RWPE2 (cell line): ENCODE measurements around the gene SLC12A7.

Source experiments
- ATAC-seq: fragments of 200-7000 bp; cut with Tn5 transposase; 3 replicates; pipeline ENCODE4 v1.9.1; 2021; ENCODE audit warnings: low read depth
- DNase-seq: peaks from one replicate; pipeline ENCODE4 v3.0.0-alpha.2; 2020; ENCODE audit warnings: low spot score
- H3K27ac ChIP-seq: fragments of 450-650 bp; 2 replicates; pipeline ENCODE4 v1.5.1; 2017; ENCODE audit warnings: mild to moderate bottlenecking; ENCODE audit not compliant: poor library complexity, severe bottlenecking
- H3K27me3 ChIP-seq: fragments of 250-450 bp; sonication (Bioruptor Pico); 2 replicates; pipeline ENCODE4 v1.5.1; 2021; ENCODE audit warnings: mild to moderate bottlenecking, moderate library complexity; ENCODE audit not compliant: insufficient read depth, poor library complexity, severe bottlenecking
- H3K36me3 ChIP-seq: fragments of 250-450 bp; sonication (Bioruptor Pico); 2 replicates; pipeline ENCODE4 v1.5.1; 2020; ENCODE audit warnings: low read depth, mild to moderate bottlenecking, moderate library complexity
- H3K4me1 ChIP-seq: fragments of 250-450 bp; sonication (Bioruptor Pico); 2 replicates; pipeline ENCODE4 v1.5.1; 2021; ENCODE audit warnings: mild to moderate bottlenecking, moderate library complexity; ENCODE audit not compliant: insufficient read depth, poor library complexity, severe bottlenecking
- H3K4me3 ChIP-seq: fragments of 250-450 bp; sonication (Bioruptor Pico); 2 replicates; pipeline ENCODE4 v1.5.1; 2021; ENCODE audit warnings: mild to moderate bottlenecking, moderate library complexity; ENCODE audit not compliant: severe bottlenecking
- H3K9me3 ChIP-seq: fragments of 250-450 bp; sonication (Bioruptor Pico); 2 replicates; pipeline ENCODE4 v1.5.1; 2021; ENCODE audit warnings: mild to moderate bottlenecking, moderate library complexity; ENCODE audit not compliant: severe bottlenecking
- TF ChIP-seq, protein P1 (sequence below): fragments of 450-650 bp; IDR thresholded peaks from one replicate; pipeline ENCODE4 v1.5.1; 2017; ENCODE audit warnings: mild to moderate bottlenecking, moderate library complexity; ENCODE audit not compliant: poor library complexity, severe bottlenecking

The SLC12A7 gene

DNA sequence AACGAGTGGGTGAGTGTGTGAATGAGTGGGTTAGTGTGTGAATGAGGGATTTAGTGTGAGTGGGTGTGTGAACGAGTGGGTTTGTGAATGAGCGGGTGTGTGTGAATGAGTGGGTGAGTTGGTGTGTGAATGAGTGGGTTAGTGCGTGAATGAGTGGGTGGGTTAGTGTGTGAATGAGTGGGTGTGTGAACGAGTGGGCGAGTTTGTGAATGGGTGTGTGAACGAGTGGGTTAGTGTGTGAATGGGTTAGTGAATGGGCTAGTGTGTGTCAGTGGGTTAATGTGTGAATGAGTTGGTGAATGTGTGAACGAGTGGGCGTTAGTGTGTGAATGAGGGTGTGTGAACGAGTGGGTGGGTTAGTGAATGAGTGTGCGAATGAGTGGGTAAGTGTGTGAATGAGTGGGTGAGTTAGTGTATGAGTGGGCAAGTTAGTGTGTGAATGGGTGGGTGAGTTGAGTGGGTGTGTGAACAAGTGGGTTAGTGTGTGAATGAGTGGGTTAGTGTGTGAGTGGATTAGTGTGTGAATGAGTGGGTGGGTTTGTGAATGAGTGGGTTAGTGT lies 63.6 kb downstream of the SLC12A7 start:
- Histone ChIP-seq H3K27me3 (no peaks in the 10 kb centered on the region), H3K4me3 (no peak overlapping the region), H3K4me1 (no peaks in the 10 kb centered on the region), H3K27ac (no peak overlapping the region), H3K36me3 (no peaks in the 10 kb centered on the region), H3K9me3 (no peaks in the 10 kb centered on the region)
- DNase-seq (no peak), ATAC-seq (no peak)
- TF ChIP-seq, protein P1, sequence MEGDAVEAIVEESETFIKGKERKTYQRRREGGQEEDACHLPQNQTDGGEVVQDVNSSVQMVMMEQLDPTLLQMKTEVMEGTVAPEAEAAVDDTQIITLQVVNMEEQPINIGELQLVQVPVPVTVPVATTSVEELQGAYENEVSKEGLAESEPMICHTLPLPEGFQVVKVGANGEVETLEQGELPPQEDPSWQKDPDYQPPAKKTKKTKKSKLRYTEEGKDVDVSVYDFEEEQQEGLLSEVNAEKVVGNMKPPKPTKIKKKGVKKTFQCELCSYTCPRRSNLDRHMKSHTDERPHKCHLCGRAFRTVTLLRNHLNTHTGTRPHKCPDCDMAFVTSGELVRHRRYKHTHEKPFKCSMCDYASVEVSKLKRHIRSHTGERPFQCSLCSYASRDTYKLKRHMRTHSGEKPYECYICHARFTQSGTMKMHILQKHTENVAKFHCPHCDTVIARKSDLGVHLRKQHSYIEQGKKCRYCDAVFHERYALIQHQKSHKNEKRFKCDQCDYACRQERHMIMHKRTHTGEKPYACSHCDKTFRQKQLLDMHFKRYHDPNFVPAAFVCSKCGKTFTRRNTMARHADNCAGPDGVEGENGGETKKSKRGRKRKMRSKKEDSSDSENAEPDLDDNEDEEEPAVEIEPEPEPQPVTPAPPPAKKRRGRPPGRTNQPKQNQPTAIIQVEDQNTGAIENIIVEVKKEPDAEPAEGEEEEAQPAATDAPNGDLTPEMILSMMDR = no peak

DNA sequence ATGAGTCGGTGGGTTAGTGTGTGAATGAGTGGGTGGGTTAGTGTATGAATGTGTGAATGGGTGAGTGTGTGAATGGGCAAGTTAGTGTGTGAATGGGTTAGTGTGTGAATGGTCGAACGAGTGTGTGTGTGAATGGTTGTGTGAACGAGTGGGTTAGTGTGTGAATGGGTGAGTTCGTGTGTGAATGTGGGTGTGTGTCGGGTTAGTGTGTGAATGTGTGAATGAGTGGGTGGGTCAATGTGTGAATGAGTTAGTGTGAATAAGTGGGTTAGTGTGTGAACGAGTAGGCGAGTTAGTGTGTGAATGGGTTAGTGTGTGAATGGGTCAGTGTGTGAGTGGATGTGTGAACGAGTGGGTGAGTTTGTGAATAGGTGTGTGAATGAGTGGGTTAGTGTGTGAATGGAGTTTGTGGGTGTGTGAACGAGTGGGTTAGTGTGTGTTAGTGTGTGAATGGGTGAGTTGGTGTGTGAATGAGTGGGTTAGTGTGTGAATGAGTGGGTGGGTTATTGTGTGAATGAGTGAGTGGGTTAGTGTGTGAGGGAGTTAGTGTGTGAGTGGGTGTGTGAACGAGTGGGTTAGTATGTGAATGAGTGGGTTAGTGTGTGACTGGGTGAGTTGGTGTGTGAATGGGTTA lies 64.4 kb downstream of the SLC12A7 start:
- no peak overlapping the region for H3K4me3 ChIP-seq
- H3K9me3 ChIP-seq = no peaks in the 10 kb centered on the region
- H3K4me1 ChIP-seq = no peaks in the 10 kb centered on the region
- H3K36me3 ChIP-seq = no peaks in the 10 kb centered on the region
- H3K27me3 ChIP-seq = no peaks in the 10 kb centered on the region
- DNase-seq = no peak
- H3K27ac ChIP-seq = no peak overlapping the region
- TF ChIP-seq, protein P1 = no peak
- ATAC-seq = no peak

DNA sequence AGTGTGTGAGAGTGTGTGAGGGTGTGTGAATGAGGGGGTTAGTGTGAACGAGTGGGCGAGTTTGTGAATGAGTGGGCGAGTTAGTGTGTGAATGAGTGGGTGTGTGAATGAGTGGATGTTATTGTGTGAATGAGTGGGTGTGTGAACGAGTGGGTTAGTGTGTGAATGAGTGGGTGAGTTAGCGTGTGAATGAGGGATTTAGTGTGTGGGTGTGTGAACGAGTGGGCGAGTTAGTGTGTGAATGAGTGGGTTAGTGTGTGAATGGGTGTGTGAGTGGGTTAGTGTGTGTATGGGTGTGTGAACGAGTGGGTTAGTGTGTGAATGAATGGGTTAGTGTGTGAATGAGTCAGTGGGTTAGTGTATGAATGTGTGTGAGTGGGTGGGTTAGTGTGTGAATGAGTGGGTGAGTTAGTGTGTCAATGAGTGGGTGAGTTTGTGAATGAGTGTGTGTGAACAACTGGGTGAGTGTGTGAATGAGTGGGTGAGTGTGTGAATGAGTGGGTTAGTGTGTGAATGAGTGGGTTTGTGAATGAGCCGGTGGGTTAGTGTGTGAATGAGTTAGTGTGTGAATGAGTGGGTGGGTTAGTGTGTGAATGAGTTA lies 65.8 kb downstream of the SLC12A7 start:
- Histone ChIP-seq H3K4me3 (no peak overlapping the region), H3K27ac (no peak overlapping the region), H3K27me3 (no peaks in the 10 kb centered on the region), H3K36me3 (no peaks in the 10 kb centered on the region), H3K9me3 (no peaks in the 10 kb centered on the region), H3K4me1 (no peaks in the 10 kb centered on the region)
- no peak for ATAC-seq
- DNase-seq = no peak
- TF ChIP-seq, protein P1 = no peak

DNA sequence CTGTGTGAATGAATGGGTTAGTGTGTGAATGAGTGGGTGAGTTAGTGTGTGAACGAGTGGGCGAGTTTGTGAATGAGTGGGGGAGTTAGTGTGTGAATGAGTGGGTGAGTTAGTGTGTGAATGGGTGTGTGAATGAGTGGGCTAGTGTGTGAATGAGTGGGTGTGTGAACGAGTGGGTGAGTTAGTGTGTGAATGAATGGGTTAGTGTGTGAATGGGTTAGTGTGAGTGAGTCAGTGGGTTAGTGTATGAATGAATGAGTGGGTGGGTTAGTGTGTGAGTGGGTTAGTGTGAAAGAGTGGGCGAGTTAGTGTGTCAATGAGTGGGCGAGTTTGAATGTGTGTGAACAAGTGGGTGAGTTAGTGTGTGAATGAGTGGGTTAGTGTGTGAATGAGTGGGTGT lies 67.7 kb downstream of the SLC12A7 start:
- Histone ChIP-seq H3K4me3 (no peak overlapping the region), H3K36me3 (no peaks in the 10 kb centered on the region), H3K27ac (no peak overlapping the region), H3K4me1 (no peaks in the 10 kb centered on the region), H3K9me3 (no peaks in the 10 kb centered on the region), H3K27me3 (no peaks in the 10 kb centered on the region)
- no peak for DNase-seq
- TF ChIP-seq, protein P1 = no peak
- ATAC-seq = no peak

DNA sequence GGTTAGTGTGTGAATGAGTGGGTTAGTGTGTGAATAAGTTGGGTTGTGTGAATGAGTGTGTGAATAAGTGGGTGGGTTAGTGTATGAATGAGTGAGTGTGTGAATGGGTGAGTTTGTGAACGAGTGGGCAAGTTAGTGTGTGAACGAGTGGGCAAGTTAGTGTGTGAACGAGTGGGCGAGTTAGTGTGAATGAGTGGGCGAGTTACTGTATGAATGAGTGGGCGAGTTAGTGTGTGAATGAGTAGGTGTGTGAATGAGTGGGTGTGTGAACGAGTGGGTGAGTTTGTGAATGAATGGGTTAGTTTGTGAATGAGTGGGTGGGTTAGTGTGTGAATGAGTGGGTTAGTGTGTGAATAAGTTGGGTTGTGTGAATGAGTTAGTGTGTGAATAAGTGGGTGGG lies 68.5 kb downstream of the SLC12A7 start:
- Histone ChIP-seq H3K4me3 (no peak overlapping the region), H3K27me3 (no peaks in the 10 kb centered on the region), H3K27ac (no peak overlapping the region), H3K36me3 (no peaks in the 10 kb centered on the region), H3K9me3 (no peaks in the 10 kb centered on the region), H3K4me1 (no peaks in the 10 kb centered on the region)
- ATAC-seq = no peak
- no peak for DNase-seq
- TF ChIP-seq, protein P1 = no peak
